ENCODE results near the gene TNPO1.

TNPO1 gene

GRCh38 chr5:72955768-72956323 is 139.4 kb downstream of the TNPO1 start, which contains the start of gene FCHO2:
FCHO2 (plus strand) TSS chr5:72956041; CDS start chr5:72956097, 56 bp downstream.
- no peaks in the 10 kb centered on the region for H3K9me3 ChIP-seq (ENCODE audit: low read length)
- peak within 1 kb of the TSS; percentile 85 for H3K9ac ChIP-seq (ENCODE audit: low read length)
- peaks cover 34% of the 10 kb centered on the region for H3K4me1 ChIP-seq (ENCODE audit: insufficient read depth, low read length)
- no peaks in the 10 kb centered on the region for H3K27me3 ChIP-seq (ENCODE audit: control insufficient read depth in 1 of 2, insufficient read depth in 2 of 2, low read length in 2 of 2)
- no peaks in the 10 kb centered on the region for H3K36me3 ChIP-seq (ENCODE audit: insufficient read depth, low read length)
- H3K4me3 ChIP-seq (ENCODE audit: low read depth in 1 of 2, low read length in 2 of 2), result peak within 1 kb of the TSS; percentile 69 to 77
- H3K27ac ChIP-seq (ENCODE audit: low read depth, low read length), result peak within 1 kb of the TSS; percentile 81

- peak overlapping the region; percentile 69 to 77 for H3K4me3 ChIP-seq (ENCODE audit: low read depth in 1 of 2, low read length in 2 of 2)
- H3K27ac ChIP-seq (ENCODE audit: low read depth, low read length), result peak overlapping the region; percentile 81
- peaks cover 34% of the 10 kb centered on the region for H3K4me1 ChIP-seq (ENCODE audit: insufficient read depth, low read length)
- H3K9me3 ChIP-seq (ENCODE audit: low read length), result no peaks in the 10 kb centered on the region
- H3K27me3 ChIP-seq (ENCODE audit: control insufficient read depth in 1 of 2, insufficient read depth in 2 of 2, low read length in 2 of 2), result no peaks in the 10 kb centered on the region
- H3K36me3 ChIP-seq (ENCODE audit: insufficient read depth, low read length), result no peaks in the 10 kb centered on the region
- peak overlapping the region; percentile 63 for H3K9ac ChIP-seq (ENCODE audit: low read length)
Observed at GRCh38 chr5:72956324-72957140, 140.1 kb downstream of the TNPO1 start.

- Histone ChIP-seq H3K9ac (ENCODE audit: low read length) (peak overlapping the region; percentile 63), H3K27ac (ENCODE audit: low read depth, low read length) (no peak overlapping the region), H3K4me1 (ENCODE audit: insufficient read depth, low read length) (peaks cover 34% of the 10 kb centered on the region), H3K4me3 (ENCODE audit: low read depth in 1 of 2, low read length in 2 of 2) (peak overlapping the region in 1 of 2 donors; percentile 69), H3K9me3 (ENCODE audit: low read length) (no peaks in the 10 kb centered on the region), H3K27me3 (ENCODE audit: control insufficient read depth in 1 of 2, insufficient read depth in 2 of 2, low read length in 2 of 2) (no peaks in the 10 kb centered on the region), H3K36me3 (ENCODE audit: insufficient read depth, low read length) (no peaks in the 10 kb centered on the region)
Observed at GRCh38 chr5:72957337-72957736, 140.9 kb downstream of the TNPO1 start.

- peaks cover 27% of the 10 kb centered on the region for H3K4me1 ChIP-seq (ENCODE audit: insufficient read depth, low read length)
- H3K4me3 ChIP-seq (ENCODE audit: low read depth in 1 of 2, low read length in 2 of 2), result no peak overlapping the region
Observed at GRCh38 chr5:72959257-72959656, 142.8 kb downstream of the TNPO1 start.

More at GRCh38 chr5:72959257-72959656, 142.8 kb downstream of the TNPO1 start:
- H3K9me3 ChIP-seq (ENCODE audit: low read length), result no peaks in the 10 kb centered on the region
- no peaks in the 10 kb centered on the region for H3K36me3 ChIP-seq (ENCODE audit: insufficient read depth, low read length)
- H3K9ac ChIP-seq (ENCODE audit: low read length), result no peak overlapping the region
- H3K27me3 ChIP-seq (ENCODE audit: control insufficient read depth in 1 of 2, insufficient read depth in 2 of 2, low read length in 2 of 2), result no peaks in the 10 kb centered on the region
- no peak overlapping the region for H3K27ac ChIP-seq (ENCODE audit: low read depth, low read length)
